GM21447 (cell line): ENCODE measurements around the gene CRTC1.
A peak's percentile ranks its signal among the peaks of the same experiment; 100 is the strongest.

ENCODE experiments used
- ATAC-seq: cut with Tn5 transposase; IDR thresholded peaks from one replicate; pipeline ENCODE4 v1.9.1; 2021; ENCODE audit not compliant: unreplicated experiment

The CRTC1 gene

GRCh38 chr19:18699403-18700054, 16.0 kb downstream of the CRTC1 start:
- no peak for ATAC-seq

DNA sequence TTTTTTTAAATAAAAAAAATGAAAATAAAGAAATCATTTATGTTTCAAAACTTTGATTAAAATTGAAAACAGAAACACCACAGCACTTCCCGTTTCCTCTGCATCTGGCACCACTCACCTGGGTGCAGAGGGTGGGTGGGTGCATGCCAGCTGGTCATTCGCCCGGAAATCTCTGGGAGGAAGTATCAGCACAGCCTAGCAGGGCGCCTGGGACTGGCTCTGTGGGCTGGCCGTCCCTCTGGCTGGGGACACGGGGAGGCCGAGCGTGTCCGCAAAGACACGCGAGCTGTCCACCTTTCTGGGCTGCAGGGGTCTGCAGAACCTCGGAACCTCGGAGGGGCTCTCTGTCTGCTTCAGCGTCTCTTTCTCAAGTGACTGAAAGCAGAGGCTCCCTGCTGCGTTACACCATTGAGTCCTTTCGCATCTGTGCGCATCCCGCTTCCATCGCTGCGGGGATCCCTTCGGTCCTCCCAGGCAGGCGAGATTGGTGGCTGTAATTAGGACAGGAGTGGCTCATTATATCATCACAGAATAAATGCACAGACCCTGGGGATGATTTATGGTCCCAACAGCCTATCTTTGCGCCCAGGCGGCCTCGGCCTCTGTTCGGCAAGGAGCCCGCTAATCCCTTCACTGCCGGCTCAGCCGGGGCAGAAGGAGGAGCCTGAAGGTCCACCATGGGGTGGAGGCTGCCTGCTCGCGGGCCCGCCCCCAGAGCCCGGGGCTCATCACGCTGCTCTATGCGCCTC, 17.2 kb downstream of the CRTC1 start:
- peak; percentile 74 for ATAC-seq

DNA sequence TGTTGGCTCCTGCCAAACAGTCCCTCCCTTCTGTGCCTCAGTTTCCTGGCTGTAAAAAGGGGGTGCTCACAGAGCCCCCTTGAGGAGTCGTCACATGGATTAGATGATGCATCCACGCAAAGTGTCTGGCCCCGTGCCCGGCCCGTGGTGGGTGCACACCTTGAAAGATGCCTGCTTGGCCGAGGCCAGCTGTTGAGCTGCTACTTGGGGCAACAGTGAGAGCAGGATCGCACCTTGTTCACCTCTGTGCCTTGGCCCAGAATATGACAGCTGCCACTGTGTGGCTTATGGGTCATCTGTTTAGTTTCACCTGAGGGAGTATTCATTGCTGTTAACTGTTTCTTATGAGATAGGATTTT, 17.7 kb downstream of the CRTC1 start:
- peak; percentile 15 for ATAC-seq

DNA sequence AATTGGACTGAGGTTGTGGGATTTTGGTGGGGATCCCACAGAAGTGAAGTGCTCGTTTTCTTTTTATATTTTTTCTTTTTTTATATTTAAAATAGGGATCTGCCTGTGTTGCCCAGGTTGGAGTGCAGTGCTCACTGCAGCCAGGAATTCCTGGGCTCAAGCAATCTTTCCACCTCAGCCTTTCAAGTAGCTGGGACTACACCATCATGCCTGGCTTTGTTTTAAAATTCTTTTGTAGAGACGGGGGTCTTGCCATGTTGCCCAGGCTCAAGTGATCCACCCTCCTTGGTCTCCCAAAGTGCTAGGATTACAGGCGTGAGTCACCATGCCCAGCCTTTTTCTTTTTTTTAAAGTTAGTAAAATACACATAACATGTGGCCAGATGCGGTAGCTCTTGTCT, 20.6 kb downstream of the CRTC1 start:
- ATAC-seq, result no peak

DNA sequence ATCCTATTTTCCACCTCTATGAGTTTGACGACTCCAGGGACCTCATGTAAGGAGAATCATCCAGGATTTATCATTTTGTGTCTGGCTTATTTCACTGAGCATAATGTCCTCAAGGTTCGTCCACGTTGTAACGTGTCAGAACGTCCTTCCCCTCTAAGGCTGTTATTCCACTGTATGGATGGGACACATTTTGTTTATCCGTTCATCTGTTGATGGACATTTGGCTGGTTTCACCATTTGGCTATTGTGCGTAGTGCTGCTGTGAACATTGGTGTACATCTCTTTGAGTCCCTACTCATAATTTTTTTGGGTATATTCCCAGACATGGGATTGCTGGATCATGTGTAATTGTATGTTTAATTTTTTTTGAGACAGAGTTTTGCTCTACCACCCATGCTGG, 21.5 kb downstream of the CRTC1 start:
- ATAC-seq, result no peak

DNA sequence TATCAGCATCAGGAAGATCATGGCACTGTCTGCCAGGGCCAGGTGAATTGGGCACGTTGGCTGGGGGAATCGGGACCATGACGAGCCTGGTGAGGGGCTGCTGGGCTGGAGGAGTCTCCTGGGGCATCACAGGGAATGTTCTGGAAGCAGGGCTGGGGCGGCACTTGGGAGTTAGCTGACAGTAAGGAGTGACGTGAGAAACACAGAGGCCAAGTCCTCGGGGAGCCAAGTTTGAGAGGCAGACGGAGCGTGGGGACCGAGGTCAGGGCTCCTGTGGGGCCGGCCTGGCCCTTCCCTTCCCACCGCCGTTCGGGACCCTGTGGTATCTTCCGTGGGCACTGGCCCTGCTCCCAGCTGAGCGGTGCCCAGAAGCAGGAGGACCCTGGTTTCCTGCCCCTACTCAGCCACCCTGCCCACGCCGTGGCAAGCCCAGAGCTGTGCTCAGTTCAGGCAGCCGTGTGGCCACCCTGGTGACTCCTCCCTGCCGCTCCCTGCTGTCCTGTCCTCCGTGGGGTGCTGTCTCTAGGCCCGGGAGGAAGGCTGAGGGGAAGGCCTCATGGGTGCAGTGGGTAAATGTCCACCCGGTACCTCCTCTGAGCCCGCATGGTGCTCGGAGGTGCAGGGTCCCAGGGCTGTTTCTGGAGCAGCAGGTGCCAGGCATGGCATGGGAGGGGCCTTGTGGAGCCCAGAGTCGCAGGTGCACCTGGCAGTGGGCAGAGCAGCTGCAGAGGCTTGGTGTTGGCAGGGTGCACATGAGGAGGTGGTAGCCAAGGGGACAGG, 25.2 kb downstream of the CRTC1 start:
- no peak for ATAC-seq

DNA sequence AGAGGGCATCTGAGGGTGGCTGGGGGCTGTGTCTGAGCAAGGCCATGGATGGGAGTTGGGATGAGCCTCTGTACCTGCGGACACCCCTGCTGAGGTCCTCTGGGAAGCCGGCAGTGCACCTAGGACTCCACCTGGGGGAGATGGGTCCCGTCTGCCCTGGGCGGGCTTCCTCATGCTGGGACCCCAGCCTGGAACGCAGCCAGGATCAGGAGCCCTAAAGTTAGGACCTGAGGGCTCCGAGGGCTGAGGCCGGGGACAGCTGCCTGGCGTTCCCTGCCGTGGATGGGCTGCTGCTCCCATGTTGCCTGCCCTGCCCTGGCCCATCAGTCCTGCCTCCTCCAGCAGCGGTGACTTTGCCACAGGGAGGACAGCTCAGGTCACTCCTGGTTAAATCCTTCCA, 26.1 kb downstream of the CRTC1 start:
- ATAC-seq, result no peak

DNA sequence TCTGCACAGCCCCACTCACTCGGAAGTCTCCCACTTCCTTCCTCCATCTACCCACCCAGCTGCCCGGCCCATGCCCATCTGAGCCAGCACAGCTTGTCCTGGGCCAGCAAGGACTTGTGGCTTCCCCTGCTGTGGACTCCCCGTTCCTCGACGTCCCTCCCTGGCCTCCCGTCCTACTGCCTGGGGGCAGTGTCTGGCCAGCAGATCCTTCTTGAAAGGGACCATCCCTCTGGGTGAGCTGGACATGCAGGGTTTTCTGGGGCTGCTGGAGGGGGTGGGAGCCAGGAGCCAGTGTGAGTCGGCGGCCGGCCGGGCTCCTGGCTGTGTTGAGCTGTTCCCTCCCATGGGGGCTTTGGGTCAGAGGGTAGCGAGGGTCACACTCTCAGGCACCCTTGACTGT, 26.7 kb downstream of the CRTC1 start:
- ATAC-seq, result no peak

DNA sequence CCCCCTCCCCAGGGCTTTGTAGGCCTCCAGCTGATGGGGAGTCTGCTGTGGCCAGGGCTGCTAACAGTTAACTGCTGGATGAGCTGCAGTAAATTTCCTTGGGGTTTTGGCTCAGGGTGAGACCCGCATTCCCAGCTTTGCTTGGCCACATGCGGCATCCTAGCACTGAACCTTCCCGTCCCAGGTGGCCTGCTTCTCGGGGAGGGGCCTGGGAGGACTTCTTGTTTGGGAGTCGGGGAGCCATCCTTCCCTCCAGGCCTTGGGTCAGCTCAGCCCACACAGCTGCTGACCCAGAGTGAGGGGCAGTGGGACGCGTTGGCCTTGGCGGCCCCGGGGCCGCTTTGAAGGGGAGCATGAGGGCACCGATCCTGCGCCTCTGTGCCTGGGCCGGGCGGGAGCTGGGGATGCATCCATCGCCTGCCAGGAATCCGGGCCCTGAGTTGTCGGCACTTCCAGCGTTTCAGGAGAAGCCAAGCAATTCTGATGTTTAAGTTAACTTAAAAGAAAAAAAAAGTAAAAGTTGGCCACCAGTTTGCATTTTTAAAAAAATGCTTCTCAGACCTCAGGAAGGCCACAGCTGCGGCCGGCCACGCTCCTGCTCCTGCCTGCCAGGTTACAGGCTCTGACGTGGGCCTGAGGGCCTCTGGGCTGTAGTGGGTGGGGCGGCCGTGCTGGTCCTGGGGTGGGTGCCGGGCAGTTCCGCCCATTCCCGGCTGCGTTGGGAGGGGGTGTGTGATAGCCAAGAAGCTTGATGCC, 27.7 kb downstream of the CRTC1 start:
- no peak for ATAC-seq

- no peak for ATAC-seq
These were observed 28.4 kb downstream of the CRTC1 start for GRCh38 chr19:18711893-18712292.

- no peak for ATAC-seq
These were observed 29.5 kb downstream of the CRTC1 start for GRCh38 chr19:18712981-18713380.

GRCh38 chr19:18713550-18714117, 30.2 kb downstream of the CRTC1 start:
- no peak for ATAC-seq

GRCh38 chr19:18715416-18715815, 31.9 kb downstream of the CRTC1 start:
- no peak for ATAC-seq

DNA sequence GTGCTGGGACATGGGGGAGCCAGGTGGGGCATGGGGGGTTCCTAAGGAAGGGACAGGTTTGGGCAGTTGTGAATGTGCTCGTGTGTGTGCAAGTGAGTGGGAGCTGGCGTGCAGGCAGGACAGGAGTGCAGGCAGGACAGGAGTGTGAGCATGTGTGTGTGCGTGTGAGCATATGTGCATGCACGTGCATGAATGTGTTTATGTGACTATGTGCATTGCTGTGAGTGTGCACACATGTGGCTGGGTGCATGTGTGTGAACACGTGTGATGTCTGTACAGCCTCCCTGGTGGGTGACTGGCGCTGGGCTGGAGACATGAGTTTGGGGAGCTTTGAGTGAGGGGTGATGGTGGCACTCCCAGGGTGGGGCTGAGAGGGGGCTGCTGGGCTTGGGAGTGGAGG, 33.4 kb downstream of the CRTC1 start:
- no peak for ATAC-seq

- no peak for ATAC-seq
These were observed 34.1 kb downstream of the CRTC1 start for GRCh38 chr19:18717601-18718000.

DNA sequence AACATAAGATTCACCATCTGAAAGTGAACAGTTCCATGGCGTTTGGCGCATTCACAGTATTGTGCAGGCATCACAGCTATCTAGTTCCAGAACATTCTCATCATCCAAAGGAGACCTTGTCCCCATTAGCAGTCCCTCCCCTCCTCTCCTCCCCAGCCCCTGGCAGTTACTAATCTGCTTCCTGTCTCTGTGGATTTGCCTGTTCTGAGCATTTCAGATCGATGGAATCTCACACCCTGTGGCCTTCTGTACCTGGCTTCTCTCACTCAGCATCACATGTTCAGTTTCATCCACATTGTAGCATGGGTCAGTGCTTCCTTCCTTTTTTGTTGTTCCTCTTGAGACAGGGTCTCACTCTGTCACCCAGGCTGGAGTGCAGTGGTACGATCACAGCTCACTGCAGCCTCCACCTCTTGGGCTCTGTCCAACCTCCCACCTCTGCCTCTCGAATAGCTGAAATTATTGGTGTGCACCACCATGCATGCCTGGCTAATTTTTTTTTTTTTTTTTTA, 34.6 kb downstream of the CRTC1 start:
- ATAC-seq, result no peak

GRCh38 chr19:18718846-18719458, 35.5 kb downstream of the CRTC1 start:
- no peak for ATAC-seq

GRCh38 chr19:18719541-18719940, 36.1 kb downstream of the CRTC1 start:
- no peak for ATAC-seq

GRCh38 chr19:18723871-18724377, 40.4 kb downstream of the CRTC1 start:
- no peak for ATAC-seq
